Fibroblast of skin of right quadriceps (primary cell): ENCODE data around the gene TFDP2.
"Not testable (repeated sequence)": the region's sequence is repeated elsewhere in the genome, so short reads cannot be mapped to it uniquely, and the experiment has no call there.

Source experiments
- DNase-seq: peaks from one replicate; pipeline ENCODE4 v3.0.0-alpha.2; 2013

The TFDP2 gene, protein sequence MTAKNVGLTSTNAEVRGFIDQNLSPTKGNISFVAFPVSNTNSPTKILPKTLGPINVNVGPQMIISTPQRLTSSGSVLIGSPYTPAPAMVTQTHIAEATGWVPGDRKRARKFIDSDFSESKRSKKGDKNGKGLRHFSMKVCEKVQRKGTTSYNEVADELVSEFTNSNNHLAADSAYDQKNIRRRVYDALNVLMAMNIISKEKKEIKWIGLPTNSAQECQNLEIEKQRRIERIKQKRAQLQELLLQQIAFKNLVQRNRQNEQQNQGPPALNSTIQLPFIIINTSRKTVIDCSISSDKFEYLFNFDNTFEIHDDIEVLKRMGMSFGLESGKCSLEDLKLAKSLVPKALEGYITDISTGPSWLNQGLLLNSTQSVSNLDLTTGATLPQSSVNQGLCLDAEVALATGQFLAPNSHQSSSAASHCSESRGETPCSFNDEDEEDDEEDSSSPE

DNA sequence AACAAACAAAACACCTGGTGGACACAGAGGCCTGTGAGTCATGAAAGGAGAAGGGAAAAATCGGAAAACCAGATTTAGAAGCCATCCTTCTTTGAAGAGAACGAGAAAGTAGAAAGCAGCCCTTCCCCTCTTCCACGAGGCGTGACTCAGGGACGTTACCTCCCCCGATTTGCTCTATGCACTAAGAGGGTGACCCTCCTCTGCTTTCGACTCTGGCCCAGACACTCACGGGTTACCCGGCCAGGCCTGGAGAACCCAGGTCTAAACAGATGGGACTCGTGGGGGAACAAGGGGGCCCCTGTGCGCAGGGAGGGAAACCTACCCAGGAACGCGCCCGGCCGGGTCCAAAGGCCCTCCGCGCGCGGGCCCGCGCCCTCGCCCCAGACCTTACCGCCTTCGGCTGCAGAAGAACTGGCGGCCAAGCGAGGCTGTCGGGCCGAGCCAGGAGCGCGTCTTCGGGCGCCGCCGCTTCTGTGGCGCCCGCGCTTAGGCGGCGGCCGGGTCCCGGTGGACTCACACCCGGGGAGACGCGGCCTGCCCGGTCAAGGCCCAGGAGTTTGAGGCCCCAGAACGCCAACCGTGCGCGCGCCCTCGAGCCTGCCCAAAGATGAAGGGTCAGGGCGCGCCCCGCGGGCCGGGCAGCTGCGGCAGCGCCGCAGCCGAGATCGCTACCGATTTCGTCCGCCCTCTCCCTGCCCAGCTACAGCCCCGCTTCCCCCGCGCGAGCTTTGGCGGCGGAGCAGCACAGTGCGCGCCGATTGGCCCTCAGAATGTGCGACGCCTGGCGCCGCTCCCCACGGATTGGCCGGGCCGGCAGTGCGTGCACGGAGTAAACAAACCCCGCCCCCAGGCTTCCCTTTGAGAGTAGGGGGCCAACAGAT is at the start of gene TFDP2:
Gene TFDP2, minus strand, starts transcription at position 753 of the 881 bp plus-strand sequence. CDS start 47,795 bp downstream, outside the sequence.
- DNase-seq = peak; percentile 85

DNA sequence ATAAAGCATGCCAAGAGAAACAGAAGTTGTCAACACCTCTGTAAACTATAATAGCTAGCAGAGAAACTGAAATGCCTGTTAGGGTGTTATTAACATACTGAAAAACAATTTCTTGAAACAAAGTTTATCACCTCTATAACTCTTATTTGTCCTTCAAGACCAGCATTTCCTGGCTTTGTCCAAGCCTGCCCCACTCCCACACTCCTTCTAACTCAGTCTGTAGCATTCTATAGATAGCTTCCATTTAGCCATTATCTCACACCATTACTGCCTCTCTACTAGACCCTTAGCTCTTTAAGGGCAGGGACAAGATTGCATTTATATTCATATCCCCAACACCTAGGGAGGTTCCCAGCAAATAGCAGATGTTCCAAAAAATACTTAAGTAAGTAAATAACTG is 39.5 kb upstream of the TFDP2 start:
- DNase-seq = no peak

DNA sequence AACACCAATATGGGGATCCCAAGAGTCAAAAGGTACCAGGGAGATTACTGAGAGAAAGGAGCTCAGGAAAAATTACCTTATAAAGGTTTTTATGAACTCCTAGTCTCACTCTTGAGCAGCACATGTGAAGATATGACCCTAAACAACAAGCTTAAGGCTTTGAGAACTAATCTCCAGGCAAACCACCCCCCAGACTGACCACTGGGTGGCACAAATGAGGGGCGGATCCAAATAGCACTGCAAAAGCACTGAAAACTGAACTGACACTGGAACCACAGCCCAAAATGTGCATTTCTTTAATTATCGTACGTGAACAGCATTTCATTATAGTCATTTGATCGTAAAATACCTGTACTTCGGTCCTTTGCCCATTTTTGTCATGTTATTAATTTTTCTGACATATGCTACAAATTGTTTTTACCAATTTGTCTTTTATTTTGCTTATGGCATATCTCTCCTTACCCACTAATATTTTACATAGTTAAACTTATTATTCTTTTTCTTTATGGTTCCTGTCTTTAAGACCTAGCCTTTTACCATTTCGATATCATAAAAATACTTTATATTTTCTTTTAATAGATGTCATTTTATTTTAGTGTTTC is 31.5 kb upstream of the TFDP2 start:
- peak; percentile 18 for DNase-seq

DNA sequence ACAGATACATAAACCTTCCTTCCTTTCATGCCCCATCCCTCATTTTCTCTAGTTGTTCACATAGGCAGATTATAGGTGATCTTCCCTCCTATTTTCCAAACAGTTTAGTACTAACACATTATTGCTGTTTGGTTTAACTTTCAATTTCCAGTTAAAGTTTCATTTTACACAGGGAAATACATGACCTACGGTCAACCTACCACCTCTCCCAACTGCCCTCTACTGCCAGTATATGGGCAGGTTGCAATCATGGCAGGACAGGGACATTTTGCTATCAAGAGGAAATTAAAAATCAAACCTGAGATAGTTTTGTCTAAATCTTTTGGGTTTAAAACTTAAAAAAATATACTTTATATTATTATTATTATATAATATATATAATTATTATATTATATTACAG is 26.1 kb upstream of the TFDP2 start:
- DNase-seq = no peak

DNA sequence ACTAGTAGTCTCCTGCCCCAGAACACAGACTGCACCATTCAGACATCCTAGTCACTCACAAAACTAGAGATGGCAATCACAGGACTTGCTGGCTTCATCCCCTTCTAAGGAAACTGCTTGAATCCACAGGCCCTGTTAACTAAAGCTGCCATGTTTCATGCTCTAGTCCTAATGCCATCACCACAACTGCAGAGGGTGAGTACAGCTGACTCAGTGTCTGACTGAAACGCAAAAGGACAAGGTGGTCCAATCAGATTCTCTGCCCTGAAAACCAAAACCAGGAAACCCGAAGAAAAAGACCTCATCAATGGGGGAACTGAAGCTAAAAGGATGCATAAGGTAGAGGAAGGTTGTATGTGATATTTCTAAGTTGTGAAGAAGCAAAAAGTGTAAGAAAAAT is 25.2 kb upstream of the TFDP2 start:
- no peak for DNase-seq

DNA sequence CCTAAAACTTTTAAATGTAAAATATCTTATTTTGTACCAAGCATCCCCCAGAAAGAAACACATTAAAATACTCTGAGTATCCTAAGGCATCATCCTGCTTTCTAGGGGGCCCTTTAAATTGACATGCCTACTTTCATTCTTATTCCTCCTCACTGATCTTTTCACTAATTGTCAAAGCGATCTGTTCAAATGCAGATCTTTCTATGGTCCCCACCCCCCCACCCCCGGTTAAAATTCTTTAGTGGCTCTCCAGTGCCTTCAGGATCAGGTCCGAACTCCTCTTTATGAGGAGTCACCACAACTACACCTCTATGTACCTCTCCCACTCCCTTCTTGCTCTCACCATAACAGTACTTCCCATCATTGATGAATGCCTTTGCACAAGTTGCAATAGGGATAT is 19.2 kb upstream of the TFDP2 start:
- DNase-seq = no peak

DNA sequence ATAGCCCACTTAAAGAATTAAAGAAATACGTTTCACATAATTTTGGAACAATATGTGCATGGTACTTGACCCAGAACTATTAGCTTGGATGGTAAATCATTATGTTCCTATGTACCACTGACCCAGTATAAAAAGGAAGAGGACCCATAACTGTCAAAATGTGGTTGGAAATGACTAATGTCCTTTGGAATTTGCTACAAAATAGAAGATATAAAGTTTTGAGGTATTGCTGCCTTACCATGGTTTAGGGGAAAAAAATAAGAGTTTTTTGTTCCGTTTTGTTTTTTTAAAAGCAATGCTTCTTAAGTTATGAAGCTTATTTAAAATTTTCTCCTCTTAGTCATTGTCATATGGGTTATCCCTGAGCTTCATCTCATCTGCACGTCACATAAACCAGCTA is 15.8 kb upstream of the TFDP2 start:
- DNase-seq = peak; percentile 33

DNA sequence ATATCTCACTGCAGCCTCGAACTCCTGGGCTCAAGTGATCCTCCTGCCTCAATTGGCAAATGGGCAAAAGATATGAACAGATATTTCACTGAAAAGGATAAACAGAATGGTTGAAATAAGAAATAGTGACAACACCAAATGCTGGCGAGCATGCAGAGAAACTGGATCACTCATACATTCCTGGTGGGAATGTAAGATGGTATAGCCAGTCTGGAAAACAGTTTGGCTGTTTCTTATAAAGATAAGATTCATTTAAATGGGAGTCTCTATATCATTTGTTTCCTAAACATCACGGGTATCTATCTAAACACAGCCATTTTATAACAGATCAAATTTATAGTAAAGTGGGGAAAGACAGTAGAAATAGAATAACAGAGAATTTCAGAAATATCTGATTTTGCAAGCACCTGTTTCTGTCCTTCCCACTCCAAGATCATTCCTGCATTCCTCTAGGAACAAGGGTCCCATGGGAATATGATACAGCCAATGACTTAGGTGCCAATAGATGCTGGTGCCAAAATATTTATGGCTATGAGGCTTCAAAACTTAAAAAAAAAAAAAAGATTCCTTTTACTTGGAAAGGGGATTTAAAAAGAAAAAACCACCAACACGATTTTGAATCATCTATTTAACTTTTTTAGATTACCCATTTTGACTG is 9.9 kb upstream of the TFDP2 start:
- no peak for DNase-seq

DNA sequence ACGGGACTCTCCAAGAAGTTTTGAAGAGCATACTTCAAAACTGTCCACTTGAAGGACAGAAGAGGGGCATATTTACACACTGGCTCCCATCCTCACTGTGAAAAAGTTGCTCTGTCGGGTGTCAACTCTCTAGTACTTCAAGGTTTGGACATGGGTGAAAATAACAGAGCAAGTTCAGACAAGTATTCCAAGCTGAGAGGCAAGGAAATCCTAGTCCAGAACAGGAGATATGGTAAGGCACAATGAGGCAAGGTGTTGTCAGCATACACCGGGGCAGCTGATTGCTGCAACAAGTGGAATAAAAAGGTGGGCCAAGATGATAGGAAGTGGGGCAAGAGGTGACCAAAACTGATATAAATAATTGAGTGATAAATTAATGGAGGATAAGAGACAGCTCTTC is 4.8 kb upstream of the TFDP2 start:
- no peak for DNase-seq

DNA sequence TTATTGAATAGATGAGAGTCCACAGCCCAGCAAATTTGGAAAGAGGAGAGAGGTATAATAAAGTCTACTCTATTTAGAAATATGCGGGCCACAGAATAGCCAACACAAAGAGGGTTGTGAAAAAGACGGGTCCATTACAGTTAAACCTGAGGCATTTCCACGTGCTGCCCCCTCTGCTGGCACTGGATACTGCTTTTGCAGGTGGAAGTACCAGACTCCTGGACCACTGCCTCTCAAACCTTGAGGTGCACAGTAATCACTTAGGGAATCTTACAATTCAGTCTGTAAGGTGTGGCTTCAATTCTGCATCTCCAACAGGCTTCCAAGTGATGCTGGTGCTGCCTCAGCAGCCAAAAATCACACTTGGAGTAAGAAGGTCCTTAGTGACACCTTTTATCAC is 3.0 kb upstream of the TFDP2 start:
- no peak for DNase-seq

DNA sequence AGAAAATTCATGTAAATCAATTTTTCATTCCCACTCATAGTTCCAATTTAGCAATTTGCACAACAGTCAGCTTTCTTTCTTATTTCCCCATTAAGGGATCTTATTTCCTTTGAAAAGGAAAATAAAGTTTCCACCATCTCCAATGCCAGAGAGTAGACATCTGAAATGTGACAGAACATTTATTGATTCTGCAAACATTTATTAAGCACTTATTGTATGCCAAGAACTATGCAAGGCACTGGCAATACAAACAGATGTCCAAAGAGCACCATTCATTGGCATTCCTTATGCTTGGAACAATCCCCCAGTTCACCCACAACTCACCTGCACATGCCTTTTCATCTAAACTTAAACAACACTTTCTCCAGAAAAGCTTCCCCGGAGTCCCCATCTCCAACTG is 2.5 kb upstream of the TFDP2 start:
- DNase-seq = no peak

DNA sequence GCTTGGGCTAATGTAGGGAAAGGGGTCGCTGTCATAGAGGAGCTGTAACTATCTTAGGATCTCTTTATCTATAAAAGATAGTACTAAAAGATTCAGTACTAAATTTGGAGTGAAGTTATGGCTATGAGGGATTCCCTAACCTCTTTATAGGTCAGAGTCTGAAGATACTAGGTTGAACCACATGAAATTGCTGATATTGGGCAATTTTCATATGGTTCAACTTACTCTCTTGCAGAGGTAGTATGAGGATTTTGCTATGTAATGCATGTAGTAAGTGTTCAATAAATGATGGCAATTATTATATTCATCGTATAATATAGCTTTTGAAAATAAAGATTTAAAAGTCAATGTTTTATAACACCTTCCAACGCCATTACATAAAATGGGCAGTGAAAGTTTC is 1.9 kb upstream of the TFDP2 start:
- no peak for DNase-seq

DNA sequence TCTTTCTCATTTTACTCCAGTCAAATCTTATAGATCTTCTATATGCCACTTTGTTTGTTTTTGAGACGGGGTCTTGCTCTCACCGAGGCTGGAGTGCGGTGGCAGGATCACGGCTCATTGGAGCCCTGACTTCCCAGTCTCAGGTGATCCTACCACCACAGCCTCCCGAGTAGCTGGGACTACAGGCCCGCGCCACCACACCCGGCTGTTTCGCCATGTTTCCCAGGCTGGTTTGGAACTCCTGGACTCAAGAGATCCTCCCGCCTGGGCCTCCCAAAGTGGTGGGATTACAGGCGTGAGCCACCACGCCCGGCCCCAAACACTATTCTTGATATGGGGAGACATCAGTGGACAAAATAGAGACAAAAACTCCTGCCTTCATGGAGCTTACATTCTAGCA is 927 bp upstream of the TFDP2 start:
- DNase-seq = no peak

DNA sequence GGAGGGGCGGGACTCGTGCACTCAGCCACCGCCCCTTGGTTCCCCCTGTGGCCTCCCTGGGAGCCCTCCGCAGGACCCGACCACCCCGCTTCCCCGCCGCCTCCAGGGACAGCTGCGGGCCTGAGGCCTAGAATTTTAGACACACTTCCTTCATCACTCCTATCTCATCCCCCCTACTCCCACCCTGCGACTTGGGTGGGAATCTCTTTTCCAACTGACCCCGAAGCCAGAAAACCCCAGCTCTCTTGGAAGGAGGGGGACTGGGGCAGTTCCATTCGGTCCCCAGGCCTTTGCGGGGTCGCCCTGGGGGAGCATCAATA is 289 bp upstream of the TFDP2 start:
- no peak for DNase-seq

DNA sequence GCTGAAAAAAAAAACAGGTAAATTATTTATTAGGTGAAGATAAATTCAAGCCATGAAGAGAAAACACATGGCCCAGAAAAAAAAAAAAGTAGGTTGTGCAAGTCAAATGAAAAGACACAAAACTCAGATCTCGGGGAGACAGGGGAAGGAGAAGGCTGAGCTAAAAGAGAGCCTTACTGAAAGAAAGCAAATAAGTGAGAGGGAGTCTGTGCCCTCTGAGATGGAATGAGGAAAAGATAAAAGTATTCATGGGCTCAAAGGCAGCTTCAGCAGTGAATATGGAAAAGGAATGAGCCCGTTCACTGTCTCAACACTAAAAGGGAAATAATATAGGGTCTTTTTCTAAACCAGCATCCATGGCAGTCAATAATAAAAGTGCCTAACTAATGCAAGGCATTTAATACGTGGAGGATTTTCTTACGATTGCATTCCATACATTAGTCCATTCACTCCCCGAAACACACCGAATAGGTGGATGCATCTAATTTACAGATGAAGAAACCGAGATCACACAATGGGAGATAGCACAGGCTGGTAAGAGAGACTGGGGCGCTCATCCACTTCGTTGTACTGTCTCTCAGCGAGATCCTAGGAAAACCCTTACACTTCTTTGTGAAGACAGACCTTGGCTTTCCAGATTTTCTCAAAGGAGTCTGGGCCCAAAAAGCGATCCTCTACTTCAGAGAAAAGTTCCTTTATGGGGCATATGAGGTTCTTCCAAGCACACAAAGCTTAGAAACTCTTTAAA is 1.1 kb downstream of the TFDP2 start:
- peak; percentile 4 for DNase-seq

DNA sequence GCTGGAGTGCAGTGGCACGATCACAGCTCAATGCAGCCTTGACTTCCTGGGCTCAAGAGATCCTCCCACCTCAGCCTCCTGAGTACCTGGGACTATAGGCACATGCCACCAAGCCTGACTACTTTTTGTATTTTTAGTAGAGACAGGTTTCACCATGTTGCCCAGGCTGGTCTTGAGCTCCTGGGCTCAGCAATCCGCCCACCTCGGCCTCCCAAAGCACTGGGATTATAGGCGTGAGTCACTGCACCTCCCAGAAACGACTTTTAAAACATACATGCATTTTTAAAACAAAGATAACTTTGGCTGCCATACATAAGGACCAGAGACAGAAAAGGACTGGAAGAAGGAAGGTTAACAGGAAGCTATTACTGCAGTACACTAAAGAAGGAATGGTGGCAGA is 4.8 kb downstream of the TFDP2 start:
- not testable (repeated sequence) for DNase-seq

DNA sequence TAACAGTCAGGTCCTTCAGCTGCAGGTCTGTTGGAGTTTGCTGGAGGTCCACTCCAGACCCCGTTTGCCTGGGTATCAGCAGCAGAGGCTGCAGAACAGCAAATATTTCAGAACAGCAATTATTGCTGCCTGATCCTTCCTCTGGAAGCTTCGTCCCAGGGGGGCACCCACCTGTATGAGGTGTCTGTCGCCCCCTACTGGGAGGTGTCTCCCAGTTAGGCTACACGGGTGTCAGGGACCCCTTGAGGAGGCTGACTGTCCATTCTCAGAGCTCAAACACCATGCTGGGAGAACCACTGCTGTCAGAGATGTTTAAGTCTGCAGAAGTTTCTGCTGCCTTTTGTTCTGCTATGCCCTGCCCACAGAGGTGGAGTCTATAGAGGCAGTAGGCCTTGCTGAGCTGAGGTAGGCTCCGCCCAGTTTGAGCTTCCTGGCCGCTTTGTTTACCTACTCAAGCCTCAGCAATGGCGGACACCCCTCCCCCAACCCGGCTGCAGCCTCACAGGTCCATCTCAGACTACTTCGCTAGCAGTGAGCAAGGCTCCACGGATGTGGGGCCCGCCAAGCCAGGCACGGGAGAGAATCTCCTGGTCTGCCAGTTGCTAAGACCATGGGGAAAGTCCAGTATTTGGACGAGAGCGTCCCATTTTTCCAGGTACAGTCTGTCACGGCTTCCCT is 8.6 kb downstream of the TFDP2 start:
- not testable (repeated sequence) for DNase-seq

DNA sequence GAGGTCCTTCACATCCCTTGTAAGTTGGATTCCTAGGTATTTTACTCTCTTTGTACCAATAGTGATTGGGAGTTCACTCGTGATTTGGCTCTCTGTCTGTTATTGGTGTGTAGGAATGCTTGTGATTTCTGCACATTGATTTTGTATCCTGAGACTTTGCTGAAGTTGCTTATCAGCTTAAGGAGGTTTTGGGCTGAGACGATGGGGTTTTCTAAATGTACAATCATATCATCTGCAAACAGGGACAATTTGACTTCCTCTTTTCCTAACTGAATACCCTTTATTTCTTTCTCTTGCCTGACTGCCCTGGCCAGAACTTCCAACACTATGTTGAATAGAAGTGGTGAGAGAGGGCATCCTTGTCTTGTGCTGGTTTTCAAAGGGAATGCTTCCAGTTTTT is 12.3 kb downstream of the TFDP2 start:
- not testable (repeated sequence) for DNase-seq

DNA sequence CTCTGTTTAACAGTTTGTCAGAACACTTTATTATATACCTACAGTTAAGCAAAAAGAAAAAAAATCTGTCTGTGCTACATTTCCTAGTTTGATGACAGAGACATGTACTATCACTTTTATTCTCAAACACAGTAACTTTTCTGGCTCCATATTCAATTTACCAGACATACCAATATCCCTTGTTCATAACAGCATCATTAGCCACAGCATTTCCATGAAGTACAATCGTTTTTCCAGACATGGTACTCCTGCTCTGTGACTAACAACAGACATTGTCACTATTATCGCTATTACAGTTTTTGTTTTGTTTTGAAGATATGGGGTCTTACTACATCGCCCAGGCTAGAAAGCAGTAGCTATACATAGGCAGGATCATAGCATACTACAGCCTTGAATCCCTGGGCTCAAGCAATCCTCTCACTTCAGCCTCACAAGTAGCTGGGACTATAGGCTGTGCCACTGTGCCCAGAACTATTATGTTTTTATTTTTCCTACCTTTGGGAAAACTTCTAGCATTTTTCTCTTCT is 14.5 kb downstream of the TFDP2 start:
- DNase-seq = no peak

DNA sequence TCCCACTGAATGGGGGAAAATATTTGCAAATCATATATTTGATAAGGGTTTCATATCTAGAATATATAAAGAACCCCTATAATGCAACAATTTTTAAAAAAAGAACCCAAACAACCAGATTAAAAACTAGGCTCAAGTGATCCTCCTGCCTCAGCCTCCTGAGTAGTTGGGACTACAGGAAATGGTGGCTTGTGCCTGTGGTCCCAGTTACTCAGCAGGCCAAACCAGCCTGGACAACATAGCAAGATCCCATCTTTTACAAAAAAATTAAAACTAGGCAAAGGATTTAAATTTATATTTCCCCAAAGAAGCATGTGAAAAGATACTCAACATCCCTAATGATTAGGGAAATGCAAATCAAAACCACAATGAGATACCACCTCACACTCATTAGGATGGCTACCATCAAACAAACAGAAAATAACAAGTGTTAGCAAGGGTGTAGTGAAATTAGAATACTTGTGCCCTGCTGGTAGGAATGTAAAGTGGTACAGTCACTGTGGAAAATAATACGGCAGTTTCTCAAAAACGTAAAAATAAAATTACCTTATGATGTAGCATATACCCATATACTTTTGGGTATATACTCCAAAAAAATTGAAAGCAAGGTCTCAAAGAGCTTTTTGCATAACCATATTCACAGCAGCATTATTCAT is 19.7 kb downstream of the TFDP2 start:
- no peak for DNase-seq
